Measurements from ENCODE around the gene GNL3.

- TF ChIP-seq POLR2A (IDR thresholded peaks at IDR 0.05; ENCODE audit: low read length) (no peak), GATA1 (IDR thresholded peaks at IDR 0.05; ENCODE audit: low read depth, low read length) (no peak)
Observed at GRCh38 chr3:52697632-52697965, 11.8 kb downstream of the GNL3 start.
